Left lung (tissue), 10 donors: Measurements from ENCODE around the gene EOMES. TPM values are rescaled to one million over a fixed set of nuclear protein-coding genes. Genes with fewer than 3 reads are reported as not detected.

Experiments
- ATAC-seq: fragments of 200-7000 bp; cut with Tn5 transposase; one replicate; pipeline ENCODE4 v1.9.1; 2020; ENCODE audit warnings: moderate library complexity
- DNase-seq, 4 donors: peaks; one replicate each; pipeline ENCODE4 v3.0.0-alpha.2; 2013 to 2020
- H3K27ac ChIP-seq, 2 donors: fragments of 200-600 bp; sonication (generic) in 1 of 2; one replicate each; pipeline versions ENCODE4 v1.5.0 to v1.8.0; 2020 to 2021
- H3K27me3 ChIP-seq, 2 donors: fragments of 200-600 bp; sonication (generic) in 1 of 2; one replicate each; pipeline versions ENCODE4 v1.5.0 to v1.8.0; 2020 to 2021
- H3K36me3 ChIP-seq, 2 donors: fragments of 200-600 bp; sonication (generic) in 1 of 2; one replicate each; pipeline versions ENCODE4 v1.5.0 to v1.8.0; 2020 to 2021
- H3K4me1 ChIP-seq, 2 donors: fragments of 200-600 bp; one replicate each; pipeline ENCODE4 v1.8.0; 2021
- H3K4me3 ChIP-seq, 2 donors: fragments of 200-600 bp; sonication (generic) in 1 of 2; one replicate each; pipeline versions ENCODE4 v1.5.0 to v1.8.0; 2020 to 2021; ENCODE audit warnings: mild to moderate bottlenecking in 1 of 2
- H3K9me3 ChIP-seq, 2 donors: fragments of 200-600 bp; sonication (generic) in 1 of 2; one replicate each; pipeline versions ENCODE4 v1.5.0 to v1.8.0; 2020 to 2021
- CTCF ChIP-seq, 2 donors: fragments of 200-600 bp; sonication (generic) in 1 of 2; IDR thresholded peaks; one replicate each; pipeline versions ENCODE4 v1.5.0 to v1.8.0; 2021; ENCODE audit warnings: antibody characterized with exemption in 2 of 2
- intact Hi-C, 2 donors: fragments of 100-400 bp; cut with DNase I; formaldehyde crosslinking; loops; one replicate each; pipeline versions ENCODE4 v1.11.2 to v1.14.2; 2022
- polyA plus RNA-seq, 6 donors: library from polyadenylated mRNA; unstranded; fragments of 120-200 nt; gene quantifications; one replicate each; pipeline ENCODE4 v1.2.1, GENCODE V29; 2013; ENCODE audit not compliant: insufficient read length in 6 of 6
- total RNA-seq, 2 donors: library from RNA; stranded (reverse); fragmentation: NEBNext Ultra II Directional; extraction: Animal tissue kit (Norgen Biotek cat#: 25700); gene quantifications; one replicate each; pipeline ENCODE4 v1.2.1, GENCODE V29; 2021
- donor health status: DM: no; HTN: yes; CAD: no.
- donor health status: DM: no; HTN: no; CAD: no.

EOMES gene
- total and polyA plus RNA-seq, 8 donors = 0.21 to 0.94 (median 0.41) TPM

GRCh38 chr3:27699067-27699466, 23.1 kb downstream of the EOMES start:
- Histone ChIP-seq H3K36me3 (no peaks in the 10 kb centered on the region), H3K4me1 (no peaks in the 10 kb centered on the region), H3K27ac (no peak overlapping the region), H3K4me3 (no peak overlapping the region), H3K9me3 (peaks cover 0 to 13% of the 10 kb centered on the region in 2 donors), H3K27me3 (no peaks in the 10 kb centered on the region)
- intact Hi-C loops = no loop called here
- TF ChIP-seq CTCF (IDR thresholded peaks at IDR 0.05) = no peak
- DNase-seq = no peak
- ATAC-seq = no peak

GRCh38 chr3:27696906-27697305, 25.2 kb downstream of the EOMES start:
- Histone ChIP-seq H3K36me3 (no peaks in the 10 kb centered on the region), H3K4me1 (no peaks in the 10 kb centered on the region), H3K9me3 (peaks cover 0 to 13% of the 10 kb centered on the region in 2 donors), H3K4me3 (no peak overlapping the region), H3K27ac (no peak overlapping the region), H3K27me3 (no peaks in the 10 kb centered on the region)
- DNase-seq (no peak), ATAC-seq (no peak)
- intact Hi-C loops = no loop called here
- no peak for TF ChIP-seq CTCF (IDR thresholded peaks at IDR 0.05)

- no peaks in the 10 kb centered on the region for H3K4me1 ChIP-seq
- no peaks in the 10 kb centered on the region for H3K36me3 ChIP-seq
- H3K9me3 ChIP-seq = peaks cover 0 to 19% of the 10 kb centered on the region in 2 donors
- intact Hi-C loops = no loop called here
- DNase-seq (no peak), ATAC-seq (no peak)
- H3K27ac ChIP-seq = no peak overlapping the region
- H3K4me3 ChIP-seq = no peak overlapping the region
- no peak for TF ChIP-seq CTCF (IDR thresholded peaks at IDR 0.05)
- H3K27me3 ChIP-seq = no peaks in the 10 kb centered on the region
Measured at GRCh38 chr3:27695636-27696035, 26.5 kb downstream of the EOMES start.

GRCh38 chr3:27688053-27688452, 34.1 kb downstream of the EOMES start:
- DNase-seq (no peak), ATAC-seq (no peak)
- H3K27me3 ChIP-seq = no peaks in the 10 kb centered on the region
- H3K27ac ChIP-seq = no peak overlapping the region
- H3K36me3 ChIP-seq = no peaks in the 10 kb centered on the region
- no peak overlapping the region for H3K4me3 ChIP-seq
- intact Hi-C loops = loop anchor here in 1 of 2 donors (10.0 kb wide), 1 partner anchor 373 kb away; no protein-coding TSS in a partner anchor
- no peak for TF ChIP-seq CTCF (IDR thresholded peaks at IDR 0.05)
- H3K4me1 ChIP-seq = no peaks in the 10 kb centered on the region
- peaks cover 0 to 10% of the 10 kb centered on the region in 2 donors for H3K9me3 ChIP-seq

GRCh38 chr3:27686642-27687041, 35.5 kb downstream of the EOMES start:
- no peak for TF ChIP-seq CTCF (IDR thresholded peaks at IDR 0.05)
- Histone ChIP-seq H3K27ac (no peak overlapping the region), H3K36me3 (no peaks in the 10 kb centered on the region), H3K9me3 (peaks cover 0 to 10% of the 10 kb centered on the region in 2 donors), H3K27me3 (no peaks in the 10 kb centered on the region), H3K4me3 (no peak overlapping the region), H3K4me1 (no peaks in the 10 kb centered on the region)
- DNase-seq (no peak), ATAC-seq (no peak)
- intact Hi-C loops = loop anchor here in 1 of 2 donors (10.0 kb wide), 1 partner anchor 372 kb away; no protein-coding TSS in a partner anchor
